Endothelial cell of umbilical vein (primary cell): Measurements from ENCODE around the gene ACADSB. TPM values are rescaled to one million over a fixed set of nuclear protein-coding genes. Genes with fewer than 3 reads are reported as not detected.

Experiments used
- BruUV-seq: library from RNA; stranded (reverse); fragments of 400-500 nt; replicated peaks from 2 replicates; lab custom pipeline; 2021; lab: Mats Ljungman, UMichigan
- CTCF ChIA-PET: fragments of 300-600, 350-600 bp; sonication (Branson Sonifier 250); formaldehyde crosslinking; loops from one replicate; lab custom pipeline; 2021; ENCODE audit warnings: antibody characterized with exemption, inconsistent platforms; lab: Charles Lee
- POLR2A ChIA-PET: fragments of 300-600, 350-600 bp; sonication (Branson Sonifier 250); formaldehyde crosslinking; loops from one replicate; lab custom pipeline; 2021; ENCODE audit warnings: antibody characterized with exemption, inconsistent platforms; lab: Charles Lee
- DNase-seq: peaks from one replicate; pipeline ENCODE4 v3.0.0-alpha.2; 2011; ENCODE audit warnings: low read depth, low spot score
- FAIRE-seq: peaks from 2 replicates; lab custom pipeline; 2011; peaks lifted over from hg19 to GRCh38; lab: Jason Lieb, UNC
- H2AFZ ChIP-seq: 2 replicates; pipeline ENCODE4 v1.6.0; 2012; ENCODE audit warnings: low read depth, low read length, control low read depth, inconsistent platforms
- H3K27ac ChIP-seq: 2 replicates; pipeline ENCODE4 v1.5.1; 2011; ENCODE audit warnings: low read depth, mild to moderate bottlenecking, control low read depth, low read length, moderate library complexity; ENCODE audit not compliant: insufficient read depth
- H3K27me3 ChIP-seq, 2 experiments: 2 replicates each; pipeline versions ENCODE4 v1.6.0 to v1.6.1; 2011; ENCODE audit warnings: low read length in 2 of 2, mixed read lengths in 1 of 2; ENCODE audit not compliant: control insufficient read depth in 2 of 2, insufficient read depth in 2 of 2
- H3K36me3 ChIP-seq, 2 experiments: 2 replicates in 1 of 2; 3 replicates in 1 of 2; pipeline ENCODE4 v1.5.1; 2011; ENCODE audit warnings: low read length in 2 of 2, mild to moderate bottlenecking in 1 of 2, moderate library complexity in 1 of 2; ENCODE audit not compliant: control insufficient read depth in 2 of 2, insufficient read depth in 2 of 2; ENCODE audit errors: extremely low read depth in 1 of 2
- H3K4me1 ChIP-seq: 3 replicates; pipeline ENCODE4 v1.5.1; 2011; ENCODE audit warnings: mild to moderate bottlenecking, low read length; ENCODE audit not compliant: control insufficient read depth, insufficient read depth; ENCODE audit errors: extremely low read depth
- H3K4me2 ChIP-seq: 2 replicates; pipeline ENCODE4 v1.6.1; 2011; ENCODE audit warnings: low read length, control low read depth, mixed read lengths; ENCODE audit not compliant: insufficient read depth
- H3K4me3 ChIP-seq, 3 experiments: fragments of 200-600 bp in 1 of 3; sonication (generic), shearing (Covaris generic) in 1 of 3; replicated peaks in 1 of 3; 2 replicates each; pipeline ENCODE4 v1.5.1; 2011 to 2016; ENCODE audit warnings: control low read depth in 3 of 3, low read length in 3 of 3, mild to moderate bottlenecking in 2 of 3, inconsistent platforms in 1 of 3, low read depth in 1 of 3, moderate library complexity in 1 of 3; ENCODE audit not compliant: insufficient read depth in 1 of 3
- H3K79me2 ChIP-seq: 2 replicates; pipeline ENCODE4 v1.6.0; 2012; ENCODE audit warnings: low read length, inconsistent platforms; ENCODE audit not compliant: control insufficient read depth, insufficient read depth
- H3K9ac ChIP-seq: replicated peaks from 2 replicates; pipeline ENCODE3; 2011; ENCODE audit warnings: low read length, control low read depth; ENCODE audit not compliant: insufficient read depth; ENCODE audit errors: extremely low read depth
- H3K9me1 ChIP-seq: replicated peaks from 3 replicates; pipeline ENCODE4 v1.6.0; 2011; ENCODE audit warnings: mild to moderate bottlenecking, low read length; ENCODE audit not compliant: control insufficient read depth, insufficient read depth; ENCODE audit errors: extremely low read depth
- H3K9me3 ChIP-seq: replicated peaks from 2 replicates; pipeline ENCODE4 v1.5.1; 2012; ENCODE audit warnings: low read length, inconsistent platforms; ENCODE audit not compliant: control insufficient read depth, insufficient read depth
- H4K20me1 ChIP-seq: replicated peaks from 2 replicates; pipeline ENCODE3; 2011; ENCODE audit warnings: mild to moderate bottlenecking, low read length; ENCODE audit not compliant: control insufficient read depth, insufficient read depth; ENCODE audit errors: extremely low read depth
- EZH2 ChIP-seq: IDR thresholded peaks from 2 replicates; pipeline ENCODE4 v1.6.1; 2012; ENCODE audit warnings: borderline replicate concordance, low read depth, mild to moderate bottlenecking, moderate library complexity, low read length, inconsistent platforms; ENCODE audit not compliant: severe bottlenecking
- MAX ChIP-seq: IDR thresholded peaks from 2 replicates; pipeline ENCODE4 v1.6.1; 2011; ENCODE audit not compliant: insufficient read depth, insufficient read length
- POLR2A ChIP-seq: IDR thresholded peaks from 2 replicates; pipeline ENCODE4 v1.6.1; 2012; ENCODE audit warnings: low read depth, mild to moderate bottlenecking, control low read depth, low read length
- dilution Hi-C: fragments of 300-500 bp; cut with MboI; formaldehyde crosslinking; loops from one replicate; pipeline ENCODE4 v1.15.0; 2019; ENCODE audit warnings: low sequenced_read_pairs; ENCODE audit not compliant: extremely low pct_ligation_motif_present
- intact Hi-C: fragments of 100-400 bp; cut with micrococcal nuclease; formaldehyde crosslinking; loops from one replicate; pipeline ENCODE4 v1.10.0; 2022
- polyA plus RNA-seq, 4 experiments: library from polyadenylated mRNA; depleted of rRNA in 3 of 4; stranded (reverse) in 3 of 4; unstranded in 1 of 4; fragments of >200 nt; gene quantifications; 2 replicates each; pipeline versions ENCODE4 v1.2.1 to v1.2.3, GENCODE V29; 2011 to 2012; ENCODE audit warnings: missing spikeins in 1 of 4
- total RNA-seq: library from RNA; stranded (reverse); gene quantifications from 2 replicates; pipeline ENCODE4 v1.2.3, GENCODE V29; 2021

ACADSB gene
- total and polyA plus RNA-seq, 2 donors (not counting 3 experiments of a cell fraction or from before 2014, with no cell fraction given): 3.1 to 15.2 TPM

- FAIRE-seq: no peak
- intact Hi-C loops: loop anchor here (1.0 to 10.0 kb wide), 7 partner anchors 27 to 1597 kb away; partner anchors contain the start of genes BUB3, C10orf88, FAM24B and PSTK
These were observed 1.1 kb upstream of the ACADSB start for GRCh38 chr10:123007558-123008354.

GRCh38 chr10:123009105-123009820 is 457 bp downstream of the ACADSB start:
- no peak for FAIRE-seq
- TSS peak; percentile 34 for BruUV-seq
- H3K79me2 ChIP-seq: peaks cover 41% of the 10 kb centered on the region
- CTCF ChIA-PET: interaction anchor here (1.2 to 4.5 kb wide), 4 partner anchors 12 to 361 kb away, joined by 3 to 35 read pairs (median 16); partner anchors contain the start of gene PSTK
- peak overlapping the region; percentile 25 for H3K27ac ChIP-seq
- peak overlapping the region; percentile 94 for H2AFZ ChIP-seq
- dilution Hi-C loops (no loop called here), intact Hi-C loops (loop anchor here (1.0 to 10.0 kb wide), 4 partner anchors 12 to 1596 kb away; partner anchors contain the start of gene FAM24B)
- DNase-seq: peak; percentile 19
- peaks cover 2% of the 10 kb centered on the region for H4K20me1 ChIP-seq
- no peak for TF ChIP-seq EZH2
- peaks cover 17% of the 10 kb centered on the region for H3K4me1 ChIP-seq
- H3K9ac ChIP-seq: peak overlapping the region; percentile 71
- H3K27me3 ChIP-seq: no peaks in the 10 kb centered on the region
- H3K4me2 ChIP-seq: peak overlapping the region; percentile 84
- POLR2A ChIA-PET: interaction anchor here (1.6 kb wide), 1 partner anchor 145 kb away, joined by 4 read pairs; the partner anchor contains the start of gene BUB3
- peak overlapping the region; percentile 63 to 76 (median 75) for H3K4me3 ChIP-seq
- no peaks in the 10 kb centered on the region for H3K9me1 ChIP-seq
- H3K36me3 ChIP-seq: peaks cover 0 to 2% of the 10 kb centered on the region in 2 experiments
- H3K9me3 ChIP-seq: no peaks in the 10 kb centered on the region

More at GRCh38 chr10:123007558-123008354, 1.1 kb upstream of the ACADSB start:
- H3K9ac ChIP-seq: peak overlapping the region; percentile 96
- peak overlapping the region; percentile 90 for H2AFZ ChIP-seq
- H3K79me2 ChIP-seq: peaks cover 53% of the 10 kb centered on the region
- peak; percentile 63 for DNase-seq
- TF ChIP-seq MAX: peak; percentile 90
- TF ChIP-seq POLR2A: no peak
- CTCF ChIA-PET: interaction anchor here (0.7 to 4.2 kb wide), 5 partner anchors 14 to 1381 kb away, joined by 3 to 30 read pairs (median 3); partner anchors contain the start of gene PSTK
- POLR2A ChIA-PET: interaction anchor here (0.9 to 1.6 kb wide), 2 partner anchors 27 to 146 kb away, joined by 4 read pairs; partner anchors contain the start of genes BUB3 and PSTK
- peak overlapping the region; percentile 80 to 93 (median 82) for H3K4me3 ChIP-seq
- H3K27me3 ChIP-seq: no peaks in the 10 kb centered on the region
- H4K20me1 ChIP-seq: peaks cover 2% of the 10 kb centered on the region
- no peaks in the 10 kb centered on the region for H3K9me3 ChIP-seq
- no peaks in the 10 kb centered on the region for H3K9me1 ChIP-seq
- BruUV-seq: TSS peak; percentile 29
- peak overlapping the region; percentile 63 for H3K27ac ChIP-seq
- peaks cover 0 to 2% of the 10 kb centered on the region in 2 experiments for H3K36me3 ChIP-seq
- peaks cover 21% of the 10 kb centered on the region for H3K4me1 ChIP-seq
- dilution Hi-C loops: no loop called here
- H3K4me2 ChIP-seq: peak overlapping the region; percentile 89
